Activated naive CD8-positive, alpha-beta T cell treated with anti-CD3 and anti-CD28 coated beads, Interleukin-2, amount 50 U/mL, for 16 hours (primary cell): ENCODE data around the gene MAP3K6.

ENCODE experiments used
- DNase-seq: peaks from one replicate; pipeline ENCODE4 v3.0.0-alpha.2; 2020; ENCODE audit warnings: low read depth, low spot score

MAP3K6 gene

GRCh38 chr1:27333717-27334279, 33.0 kb downstream of the MAP3K6 start:
- DNase-seq = no peak

GRCh38 chr1:27332536-27333281, 34.1 kb downstream of the MAP3K6 start:
- no peak for DNase-seq

GRCh38 chr1:27331922-27332321, 34.8 kb downstream of the MAP3K6 start:
- DNase-seq = no peak

- no peak for DNase-seq
Observed at GRCh38 chr1:27331426-27331825, 35.3 kb downstream of the MAP3K6 start.

- no peak for DNase-seq
Observed at GRCh38 chr1:27330786-27331185, 36.0 kb downstream of the MAP3K6 start.

- DNase-seq = no peak
Observed at GRCh38 chr1:27327964-27328363, 38.8 kb downstream of the MAP3K6 start.

GRCh38 chr1:27325286-27325685, 41.5 kb downstream of the MAP3K6 start:
- DNase-seq = no peak

- no peak for DNase-seq
Observed at GRCh38 chr1:27322569-27323240, 44.1 kb downstream of the MAP3K6 start.

- peak; percentile 96 for DNase-seq
Observed at GRCh38 chr1:27321813-27322568, 44.8 kb downstream of the MAP3K6 start, which contains the start of gene TMEM222. TSS of gene TMEM222 (plus strand) at chr1:27322163. CDS start at chr1:27322198, 35 bp downstream.

- no peak for DNase-seq
Observed at GRCh38 chr1:27318596-27318995, 48.2 kb downstream of the MAP3K6 start.

GRCh38 chr1:27318136-27318535, 48.6 kb downstream of the MAP3K6 start:
- no peak for DNase-seq

- DNase-seq = no peak
Observed at GRCh38 chr1:27316860-27317259, 49.9 kb downstream of the MAP3K6 start.

- DNase-seq = no peak
Observed at GRCh38 chr1:27314737-27315136, 52.0 kb downstream of the MAP3K6 start.

- no peak for DNase-seq
Observed at GRCh38 chr1:27314169-27314568, 52.6 kb downstream of the MAP3K6 start.

GRCh38 chr1:27307874-27308598, 58.7 kb downstream of the MAP3K6 start:
- DNase-seq = no peak

- DNase-seq = no peak
Observed at GRCh38 chr1:27306892-27307761, 59.6 kb downstream of the MAP3K6 start.

- DNase-seq = no peak
Observed at GRCh38 chr1:27306071-27306470, 60.7 kb downstream of the MAP3K6 start.
